ENCODE data around the gene C1QTNF7.
A peak's percentile ranks its signal among the peaks of the same experiment; 100 is the strongest.

The C1QTNF7 gene

GRCh38 chr4:15402146-15402545 is 25.7 kb upstream of the C1QTNF7 start:
- no peaks in the 10 kb centered on the region for H3K27me3 Mint-ChIP-seq
- H3K27ac Mint-ChIP-seq = no peak overlapping the region
- no peak overlapping the region for H3K4me3 Mint-ChIP-seq
- no peaks in the 10 kb centered on the region for H3K9me3 Mint-ChIP-seq
- peaks cover 21% of the 10 kb centered on the region for H3K4me1 Mint-ChIP-seq
- ATAC-seq = no peak
- no peak for DNase-seq

GRCh38 chr4:15402974-15403373 is 24.9 kb upstream of the C1QTNF7 start:
- Mint-ChIP-seq H3K27ac (no peak overlapping the region), H3K4me1 (peaks cover 21% of the 10 kb centered on the region), H3K9me3 (no peaks in the 10 kb centered on the region), H3K4me3 (no peak overlapping the region), H3K27me3 (no peaks in the 10 kb centered on the region)
- DNase-seq (no peak), ATAC-seq (no peak)

GRCh38 chr4:15405018-15405417 is 22.8 kb upstream of the C1QTNF7 start:
- H3K4me3 Mint-ChIP-seq = no peak overlapping the region
- ATAC-seq (no peak), DNase-seq (no peak)
- H3K9me3 Mint-ChIP-seq = no peaks in the 10 kb centered on the region
- peaks cover 21% of the 10 kb centered on the region for H3K4me1 Mint-ChIP-seq
- no peak overlapping the region for H3K27ac Mint-ChIP-seq
- H3K27me3 Mint-ChIP-seq = no peaks in the 10 kb centered on the region

GRCh38 chr4:15410750-15411149 is 17.1 kb upstream of the C1QTNF7 start:
- peaks cover 32% of the 10 kb centered on the region for H3K4me1 Mint-ChIP-seq
- no peaks in the 10 kb centered on the region for H3K9me3 Mint-ChIP-seq
- H3K27me3 Mint-ChIP-seq = no peaks in the 10 kb centered on the region
- DNase-seq = peak; percentile 14 to 17
- peak; percentile 58 for ATAC-seq
- peak overlapping the region; percentile 72 to 77 for H3K27ac Mint-ChIP-seq
- peak overlapping the region; percentile 60 to 68 for H3K4me3 Mint-ChIP-seq

- Mint-ChIP-seq H3K4me3 (no peak overlapping the region), H3K27ac (peak overlapping the region in 1 of 2 donors; percentile 80), H3K4me1 (peaks cover 32% of the 10 kb centered on the region), H3K27me3 (no peaks in the 10 kb centered on the region), H3K9me3 (peaks cover 0 to 3% of the 10 kb centered on the region in 2 donors)
- DNase-seq (no peak), ATAC-seq (no peak)
Measured at GRCh38 chr4:15412461-15412860, 15.4 kb upstream of the C1QTNF7 start.

GRCh38 chr4:15413010-15413622 is 14.7 kb upstream of the C1QTNF7 start:
- no peaks in the 10 kb centered on the region for H3K27me3 Mint-ChIP-seq
- H3K4me1 Mint-ChIP-seq = peaks cover 32% of the 10 kb centered on the region
- no peak overlapping the region for H3K27ac Mint-ChIP-seq
- DNase-seq (no peak), ATAC-seq (no peak)
- H3K4me3 Mint-ChIP-seq = no peak overlapping the region
- peaks cover 0 to 10% of the 10 kb centered on the region in 2 donors for H3K9me3 Mint-ChIP-seq

- ATAC-seq (no peak), DNase-seq (no peak)
- peaks cover 32% of the 10 kb centered on the region for H3K4me1 Mint-ChIP-seq
- H3K4me3 Mint-ChIP-seq = no peak overlapping the region
- H3K9me3 Mint-ChIP-seq = peaks cover 0 to 14% of the 10 kb centered on the region in 2 donors
- no peaks in the 10 kb centered on the region for H3K27me3 Mint-ChIP-seq
- H3K27ac Mint-ChIP-seq = no peak overlapping the region
Measured at GRCh38 chr4:15413623-15414019, 14.2 kb upstream of the C1QTNF7 start.

GRCh38 chr4:15414551-15415091 is 13.2 kb upstream of the C1QTNF7 start:
- Mint-ChIP-seq H3K4me3 (no peak overlapping the region), H3K27me3 (no peaks in the 10 kb centered on the region), H3K27ac (no peak overlapping the region), H3K4me1 (peaks cover 32% of the 10 kb centered on the region), H3K9me3 (peaks cover 0 to 14% of the 10 kb centered on the region in 2 donors)
- DNase-seq (no peak), ATAC-seq (no peak)

- Mint-ChIP-seq H3K9me3 (peaks cover 0 to 14% of the 10 kb centered on the region in 2 donors), H3K4me1 (peaks cover 24% of the 10 kb centered on the region), H3K27me3 (no peaks in the 10 kb centered on the region), H3K4me3 (no peak overlapping the region), H3K27ac (no peak overlapping the region)
- ATAC-seq (no peak), DNase-seq (no peak)
Measured at GRCh38 chr4:15416357-15417232, 11.2 kb upstream of the C1QTNF7 start.

- H3K27ac Mint-ChIP-seq = no peak overlapping the region
- H3K4me1 Mint-ChIP-seq = peaks cover 20% of the 10 kb centered on the region
- H3K27me3 Mint-ChIP-seq = no peaks in the 10 kb centered on the region
- peaks cover 0 to 14% of the 10 kb centered on the region in 2 donors for H3K9me3 Mint-ChIP-seq
- DNase-seq = no peak
- ATAC-seq = no peak
- no peak overlapping the region for H3K4me3 Mint-ChIP-seq
Measured at GRCh38 chr4:15417233-15417660, 10.6 kb upstream of the C1QTNF7 start.

- Mint-ChIP-seq H3K4me3 (no peak overlapping the region), H3K27me3 (no peaks in the 10 kb centered on the region), H3K27ac (peak overlapping the region in 1 of 2 donors; percentile 61), H3K9me3 (peaks cover 0 to 14% of the 10 kb centered on the region in 2 donors), H3K4me1 (peaks cover 14% of the 10 kb centered on the region)
- DNase-seq = no peak
- ATAC-seq = no peak
Measured at GRCh38 chr4:15418956-15419355, 8.9 kb upstream of the C1QTNF7 start.

GRCh38 chr4:15420642-15421041 is 7.2 kb upstream of the C1QTNF7 start:
- ATAC-seq (no peak), DNase-seq (no peak)
- Mint-ChIP-seq H3K4me3 (no peak overlapping the region), H3K27ac (no peak overlapping the region), H3K27me3 (no peaks in the 10 kb centered on the region), H3K9me3 (peaks cover 0 to 14% of the 10 kb centered on the region in 2 donors), H3K4me1 (peaks cover 26% of the 10 kb centered on the region)

- Mint-ChIP-seq H3K9me3 (peaks cover 0 to 2% of the 10 kb centered on the region in 2 donors), H3K27me3 (no peaks in the 10 kb centered on the region), H3K4me3 (no peak overlapping the region), H3K4me1 (peaks cover 28% of the 10 kb centered on the region), H3K27ac (peak overlapping the region in 1 of 2 donors; percentile 41)
- ATAC-seq (peak; percentile 74), DNase-seq (peak in 1 of 2 donors; percentile 24)
Measured at GRCh38 chr4:15423285-15423711, 4.5 kb upstream of the C1QTNF7 start.

- no peaks in the 10 kb centered on the region for H3K9me3 Mint-ChIP-seq
- H3K27me3 Mint-ChIP-seq = no peaks in the 10 kb centered on the region
- no peak overlapping the region for H3K27ac Mint-ChIP-seq
- peaks cover 28% of the 10 kb centered on the region for H3K4me1 Mint-ChIP-seq
- no peak overlapping the region for H3K4me3 Mint-ChIP-seq
- no peak for DNase-seq
- ATAC-seq = peak; percentile 80
Measured at GRCh38 chr4:15425520-15425919, 2.3 kb upstream of the C1QTNF7 start.

GRCh38 chr4:15427161-15427560 is 672 bp upstream of the C1QTNF7 start:
- Mint-ChIP-seq H3K27me3 (no peaks in the 10 kb centered on the region), H3K4me1 (peaks cover 28% of the 10 kb centered on the region), H3K9me3 (peaks cover 0 to 5% of the 10 kb centered on the region in 2 donors), H3K4me3 (no peak overlapping the region), H3K27ac (no peak overlapping the region)
- ATAC-seq = no peak
- DNase-seq = no peak

GRCh38 chr4:15428611-15429010 is 778 bp downstream of the C1QTNF7 start:
- Mint-ChIP-seq H3K9me3 (peaks cover 0 to 5% of the 10 kb centered on the region in 2 donors), H3K27ac (no peak overlapping the region), H3K4me1 (peaks cover 22% of the 10 kb centered on the region), H3K4me3 (no peak overlapping the region), H3K27me3 (no peaks in the 10 kb centered on the region)
- ATAC-seq = no peak
- DNase-seq = no peak
